ENCODE measurements around the gene FOXD2. TPM values are rescaled to one million over a fixed set of nuclear protein-coding genes. Genes with fewer than 3 reads are reported as not detected.

Gene FOXD2
- polyA plus RNA-seq (ENCODE audit: insufficient read length) = 0.20 TPM

GRCh38 chr1:47437447-47438164, at the start of gene FOXD2:
Gene FOXD2 (plus strand): TSS chr1:47438044. CDS start chr1:47438136, 92 bp downstream.
- no peak for DNase-seq (ENCODE audit: low read depth)

- DNase-seq (ENCODE audit: low read depth) = no peak
Observed at GRCh38 chr1:47388891-47389238, 49.0 kb upstream of the FOXD2 start.

- no peak for DNase-seq (ENCODE audit: low read depth)
Observed at GRCh38 chr1:47389731-47390130, 48.1 kb upstream of the FOXD2 start.

GRCh38 chr1:47390843-47391242, 47.0 kb upstream of the FOXD2 start:
- no peak for DNase-seq (ENCODE audit: low read depth)

GRCh38 chr1:47393141-47393540, 44.7 kb upstream of the FOXD2 start:
- no peak for DNase-seq (ENCODE audit: low read depth)

- DNase-seq (ENCODE audit: low read depth) = no peak
Observed at GRCh38 chr1:47395433-47395832, 42.4 kb upstream of the FOXD2 start.

- no peak for DNase-seq (ENCODE audit: low read depth)
Observed at GRCh38 chr1:47396671-47397196, 41.1 kb upstream of the FOXD2 start.

- DNase-seq (ENCODE audit: low read depth) = no peak
Observed at GRCh38 chr1:47399138-47399845, 38.6 kb upstream of the FOXD2 start.

GRCh38 chr1:47399846-47400155, 38.0 kb upstream of the FOXD2 start:
- DNase-seq (ENCODE audit: low read depth) = no peak

GRCh38 chr1:47401761-47402160, 36.1 kb upstream of the FOXD2 start:
- no peak for DNase-seq (ENCODE audit: low read depth)

GRCh38 chr1:47402591-47402990, 35.3 kb upstream of the FOXD2 start:
- DNase-seq (ENCODE audit: low read depth) = no peak

GRCh38 chr1:47403321-47403910, 34.4 kb upstream of the FOXD2 start:
- no peak for DNase-seq (ENCODE audit: low read depth)

- DNase-seq (ENCODE audit: low read depth) = no peak
Observed at GRCh38 chr1:47405697-47406096, 32.1 kb upstream of the FOXD2 start.

- no peak for DNase-seq (ENCODE audit: low read depth)
Observed at GRCh38 chr1:47406966-47407365, 30.9 kb upstream of the FOXD2 start.

- no peak for DNase-seq (ENCODE audit: low read depth)
Observed at GRCh38 chr1:47407481-47407880, 30.4 kb upstream of the FOXD2 start.

GRCh38 chr1:47409311-47410067, 28.4 kb upstream of the FOXD2 start:
- no peak for DNase-seq (ENCODE audit: low read depth)

- DNase-seq (ENCODE audit: low read depth) = no peak
Observed at GRCh38 chr1:47410068-47410455, 27.8 kb upstream of the FOXD2 start.

GRCh38 chr1:47411436-47411835, 26.4 kb upstream of the FOXD2 start:
- DNase-seq (ENCODE audit: low read depth) = no peak

- DNase-seq (ENCODE audit: low read depth) = no peak
Observed at GRCh38 chr1:47412437-47412836, 25.4 kb upstream of the FOXD2 start.

GRCh38 chr1:47415728-47416318, 22.0 kb upstream of the FOXD2 start, which contains the start of gene FOXE3:
Gene FOXE3 (plus strand): TSS chr1:47416285. CDS start chr1:47416316, 31 bp downstream.
- no peak for DNase-seq (ENCODE audit: low read depth)

GRCh38 chr1:47416319-47417169, 21.3 kb upstream of the FOXD2 start:
- no peak for DNase-seq (ENCODE audit: low read depth)

Data from forelimb muscle (tissue), 1 donor.